A549 treated with Hydrocortisone at 1 μM for 4 hours (cell line): ENCODE results near the gene SLC2A1. TPM values are rescaled to one million over a fixed set of nuclear protein-coding genes. Genes with fewer than 3 reads are reported as not detected.

ENCODE experiments used
- total RNA-seq: library from RNA; stranded (reverse); fragments of 200-300 nt; extraction: Qiagen RNA extraction; gene quantifications from 5 replicates; pipeline ENCODE4 v1.2.3, GENCODE V29; 2022

The SLC2A1 gene
- total RNA-seq = 90.6 to 127 TPM (median 104 TPM) in 5 replicates

DNA sequence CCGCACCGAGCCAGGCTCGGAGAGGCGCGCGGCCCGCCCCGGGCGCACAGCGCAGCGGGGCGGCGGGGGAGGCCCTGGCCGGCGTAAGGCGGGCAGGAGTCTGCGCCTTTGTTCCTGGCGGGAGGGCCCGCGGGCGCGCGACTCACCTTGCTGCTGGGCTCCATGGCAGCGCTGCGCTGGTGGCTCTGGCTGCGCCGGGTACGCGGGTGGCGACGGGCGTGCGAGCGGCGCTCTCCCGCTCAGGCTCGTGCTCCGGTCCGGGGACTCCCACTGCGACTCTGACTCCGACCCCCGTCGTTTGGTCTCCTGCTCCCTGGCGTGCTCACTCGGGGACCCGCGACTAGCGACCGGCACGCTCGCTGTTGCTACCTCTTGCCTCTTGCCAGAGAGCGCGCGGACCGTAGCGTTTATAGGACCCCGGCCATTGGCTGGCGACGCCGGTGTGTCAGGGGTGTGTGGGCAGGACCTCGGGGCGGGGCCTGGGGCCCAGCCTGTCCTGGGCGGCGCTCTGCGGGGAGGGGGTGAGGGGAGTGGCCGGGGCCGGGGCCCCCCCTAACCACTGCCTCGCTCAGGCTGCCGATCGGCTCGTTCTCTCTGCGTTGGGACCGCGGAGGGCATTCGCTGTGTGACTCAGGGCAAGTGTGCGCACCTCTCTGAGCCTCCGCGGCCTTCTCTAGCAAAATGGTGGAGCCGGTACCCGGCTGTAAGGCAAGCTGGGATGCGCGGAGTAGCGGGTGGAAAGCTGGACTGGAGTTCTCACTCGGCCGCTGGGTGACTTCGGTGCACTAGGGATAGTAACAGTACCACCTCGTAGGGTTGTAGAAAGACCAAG is at the start of gene SLC2A1:
Gene SLC2A1 (minus strand): TSS at position 381 of the 832 bp plus-strand sequence. CDS start 217 bp downstream, at position 164.

Other genes starting within 250 kb of the SLC2A1 start
- gene CLDN19, start 218.6 kb downstream of the SLC2A1 start, total RNA-seq = not detected in 5 replicates
- gene P3H1, start 191.8 kb downstream of the SLC2A1 start, total RNA-seq = 28.7 to 33.3 TPM (median 31.1 TPM) in 5 replicates
- 3.1 to 4.6 TPM (median 4.2 TPM) in 5 replicates for gene C1orf50, start 191.6 kb downstream of the SLC2A1 start, total RNA-seq
- 0.03 to 0.15 TPM (median 0.09 TPM) in 5 replicates for gene TMEM269, start 173.9 kb downstream of the SLC2A1 start, total RNA-seq
- gene ERMAP, start 141.7 kb downstream of the SLC2A1 start, total RNA-seq = 3.2 to 5.1 TPM (median 3.6 TPM) in 5 replicates
- gene SVBP, start 141.5 kb downstream of the SLC2A1 start, total RNA-seq = 12.3 to 16.3 TPM (median 15.3 TPM) in 5 replicates
- 6.4 to 9.6 TPM (median 7.4 TPM) in 5 replicates for gene ZNF691, start 112.3 kb downstream of the SLC2A1 start, total RNA-seq
- gene EBNA1BP2, start 213.4 kb upstream of the SLC2A1 start, total RNA-seq = 168 to 200 TPM (median 185 TPM) in 5 replicates
- 0.28 to 0.68 TPM (median 0.36 TPM) in 5 replicates for gene CFAP57, start 213.5 kb upstream of the SLC2A1 start, total RNA-seq